Measurements from ENCODE around the gene GPHN.
"Not testable (repeated sequence)": the region's sequence is repeated elsewhere in the genome, so short reads cannot be mapped to it uniquely, and the experiment has no call there.

The GPHN gene

DNA sequence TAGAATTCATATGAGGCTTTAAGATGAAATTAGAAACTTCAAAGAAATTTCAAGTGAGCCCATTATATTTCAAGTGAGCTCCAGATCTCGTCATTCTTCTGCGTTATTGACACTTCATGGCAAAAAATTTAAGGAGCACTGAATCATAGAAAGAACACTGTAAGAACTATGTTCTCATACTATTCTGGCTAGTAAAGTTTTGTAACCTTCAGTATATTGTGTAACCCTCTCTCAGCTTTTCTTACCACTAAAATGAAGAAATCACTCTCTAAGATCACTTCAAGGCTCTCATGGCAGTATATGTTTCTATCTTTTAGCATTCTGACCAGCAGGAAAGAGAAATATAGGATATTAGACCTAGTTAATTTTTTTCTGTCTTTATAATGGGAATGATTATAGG, 6.3 kb downstream of the GPHN start:
- H3K9me3 ChIP-seq (ENCODE audit: control insufficient read depth, insufficient read depth, low read length): no peaks in the 10 kb centered on the region
- H3K9ac ChIP-seq (ENCODE audit: low read depth, low read length): no peak overlapping the region
- H3K4me1 ChIP-seq (ENCODE audit: insufficient read depth, low read length): no peaks in the 10 kb centered on the region
- H3K36me3 ChIP-seq (ENCODE audit: insufficient read depth, low read length): no peaks in the 10 kb centered on the region

DNA sequence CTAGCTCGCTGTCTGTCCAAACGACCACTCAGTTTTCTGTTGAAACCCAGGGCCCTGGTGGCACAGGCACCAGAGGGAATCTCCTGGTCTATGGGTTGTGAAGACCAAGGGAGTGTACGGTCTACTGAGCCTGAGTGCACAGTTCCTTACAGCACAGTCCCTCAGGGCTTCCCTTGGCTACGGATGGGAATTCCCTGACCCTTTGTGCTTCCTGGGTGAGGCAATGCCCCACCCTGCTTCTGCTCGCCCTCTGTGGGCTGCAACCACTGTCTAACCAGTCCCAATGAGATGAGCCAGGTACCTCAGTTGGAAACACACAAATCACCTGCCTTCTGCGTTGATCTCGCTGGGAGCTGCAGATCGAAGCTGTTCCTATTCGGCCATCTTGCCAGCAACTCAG, 22.6 kb downstream of the GPHN start:
- no peaks in the 10 kb centered on the region for H3K36me3 ChIP-seq (ENCODE audit: insufficient read depth, low read length)
- H3K9me3 ChIP-seq (ENCODE audit: control insufficient read depth, insufficient read depth, low read length): no peaks in the 10 kb centered on the region
- no peak overlapping the region for H3K9ac ChIP-seq (ENCODE audit: low read depth, low read length)
- no peaks in the 10 kb centered on the region for H3K4me1 ChIP-seq (ENCODE audit: insufficient read depth, low read length)

DNA sequence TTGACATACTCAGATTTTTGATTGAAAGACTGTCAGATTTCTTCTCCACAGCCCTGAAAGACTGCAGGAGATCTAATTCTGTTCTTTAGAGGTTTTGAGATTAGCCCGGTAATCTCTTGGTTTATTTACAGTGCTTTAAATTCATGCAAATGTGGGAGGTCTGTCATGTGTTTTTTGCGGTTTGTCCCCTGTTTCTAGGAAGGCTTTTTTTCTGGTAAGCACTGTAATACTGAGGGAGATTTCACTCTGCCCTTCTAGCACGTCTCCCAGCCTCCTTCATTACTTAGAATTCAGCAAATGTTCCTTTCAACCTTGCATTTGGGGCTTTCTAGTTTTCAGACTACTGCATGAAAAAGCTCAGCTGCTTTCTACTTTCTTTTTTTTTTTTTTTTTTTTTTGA, 31.1 kb downstream of the GPHN start:
- no peaks in the 10 kb centered on the region for H3K9me3 ChIP-seq (ENCODE audit: control insufficient read depth, insufficient read depth, low read length)

DNA sequence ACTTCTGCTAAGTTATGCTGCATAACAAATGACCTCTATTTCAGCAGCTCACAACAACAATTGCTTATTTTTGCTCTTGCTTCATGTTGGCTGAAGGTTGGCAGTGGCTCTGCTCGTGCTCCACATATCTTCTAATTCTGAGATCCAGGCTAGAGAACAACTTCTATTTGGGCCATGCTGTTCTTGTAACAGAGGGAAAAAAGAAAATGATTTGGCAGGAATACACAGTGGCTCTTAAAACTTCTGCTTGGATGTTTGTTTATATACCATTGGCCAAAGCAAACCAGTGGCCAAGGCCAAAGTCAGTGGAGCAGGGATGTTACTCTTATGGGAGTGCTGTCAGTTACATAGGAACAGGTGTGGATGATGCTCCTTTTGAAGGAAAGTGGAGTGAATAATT, 32.1 kb downstream of the GPHN start:
- no peaks in the 10 kb centered on the region for H3K36me3 ChIP-seq (ENCODE audit: insufficient read depth, low read length)
- H3K9me3 ChIP-seq (ENCODE audit: control insufficient read depth, insufficient read depth, low read length): no peaks in the 10 kb centered on the region
- no peak overlapping the region for H3K9ac ChIP-seq (ENCODE audit: low read depth, low read length)
- H3K4me1 ChIP-seq (ENCODE audit: insufficient read depth, low read length): no peaks in the 10 kb centered on the region

More for the DNA sequence above, 31.1 kb downstream of the GPHN start:
- Histone ChIP-seq H3K4me1 (ENCODE audit: insufficient read depth, low read length) (no peaks in the 10 kb centered on the region), H3K36me3 (ENCODE audit: insufficient read depth, low read length) (no peaks in the 10 kb centered on the region), H3K9ac (ENCODE audit: low read depth, low read length) (no peak overlapping the region)

DNA sequence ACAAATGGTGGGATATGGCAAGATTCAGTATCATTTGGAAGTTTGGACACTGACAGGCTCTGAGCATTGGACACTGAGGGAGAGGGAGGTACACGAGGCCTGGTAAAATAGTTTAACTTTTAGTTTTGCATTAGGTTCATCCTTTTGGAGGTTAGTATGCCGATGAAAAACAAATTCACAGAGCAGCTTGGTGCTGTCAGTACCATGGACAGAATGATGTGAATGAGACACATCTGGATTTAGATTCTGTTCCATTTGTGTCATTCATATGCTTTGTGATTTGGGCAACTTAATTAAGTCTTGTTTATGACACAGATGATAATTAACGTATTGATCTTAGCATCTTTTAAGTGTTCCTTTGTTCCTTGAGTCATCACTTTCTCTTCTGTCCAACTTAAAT, 33.7 kb downstream of the GPHN start:
- Histone ChIP-seq H3K36me3 (ENCODE audit: insufficient read depth, low read length) (no peaks in the 10 kb centered on the region), H3K9ac (ENCODE audit: low read depth, low read length) (no peak overlapping the region), H3K4me1 (ENCODE audit: insufficient read depth, low read length) (no peaks in the 10 kb centered on the region), H3K9me3 (ENCODE audit: control insufficient read depth, insufficient read depth, low read length) (no peaks in the 10 kb centered on the region)

DNA sequence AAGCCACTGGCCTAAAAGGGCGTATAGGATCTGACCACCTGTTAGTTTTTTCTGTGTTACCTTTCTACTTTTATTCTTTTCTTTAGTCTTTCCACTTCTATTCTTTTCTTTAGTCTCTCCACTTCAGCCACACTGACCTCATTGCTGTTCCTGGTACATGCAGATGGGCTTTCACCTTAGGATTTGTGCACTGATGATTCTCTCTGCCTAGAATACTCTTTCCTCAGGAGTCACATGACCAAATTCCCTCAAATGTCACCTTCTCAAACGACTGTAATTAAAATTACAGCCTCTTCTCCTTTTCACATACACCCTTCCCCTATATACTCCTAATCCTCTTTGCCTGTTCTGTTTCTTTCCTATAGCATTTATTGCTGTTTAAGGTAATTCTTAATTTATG, 36.0 kb downstream of the GPHN start:
- Histone ChIP-seq H3K9ac (ENCODE audit: low read depth, low read length) (no peak overlapping the region), H3K9me3 (ENCODE audit: control insufficient read depth, insufficient read depth, low read length) (no peaks in the 10 kb centered on the region), H3K36me3 (ENCODE audit: insufficient read depth, low read length) (no peaks in the 10 kb centered on the region), H3K4me1 (ENCODE audit: insufficient read depth, low read length) (no peaks in the 10 kb centered on the region)

DNA sequence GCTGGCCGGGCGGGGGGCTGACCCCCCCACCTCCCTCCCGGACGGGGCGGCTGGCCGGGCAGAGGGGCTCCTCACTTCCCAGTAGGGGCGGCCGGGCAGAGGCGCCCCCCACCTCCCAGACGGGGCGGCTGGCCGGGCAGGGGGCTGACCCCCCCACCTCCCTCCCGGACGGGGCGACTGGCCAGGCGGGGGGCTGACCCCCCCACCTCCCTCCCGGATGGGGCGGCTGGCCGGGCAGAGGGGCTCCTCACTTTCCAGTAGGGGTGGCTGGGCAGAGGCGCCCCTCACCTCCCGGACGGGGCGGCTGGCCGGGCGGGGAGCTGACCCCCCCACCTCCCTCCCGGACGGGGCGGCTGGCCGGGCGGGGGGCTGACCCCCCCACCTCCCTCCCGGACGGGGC, 37.2 kb downstream of the GPHN start:
- not testable (repeated sequence) for H3K36me3 ChIP-seq (ENCODE audit: insufficient read depth, low read length); H3K9ac ChIP-seq (ENCODE audit: low read depth, low read length); H3K4me1 ChIP-seq (ENCODE audit: insufficient read depth, low read length); H3K9me3 ChIP-seq (ENCODE audit: control insufficient read depth, insufficient read depth, low read length)

DNA sequence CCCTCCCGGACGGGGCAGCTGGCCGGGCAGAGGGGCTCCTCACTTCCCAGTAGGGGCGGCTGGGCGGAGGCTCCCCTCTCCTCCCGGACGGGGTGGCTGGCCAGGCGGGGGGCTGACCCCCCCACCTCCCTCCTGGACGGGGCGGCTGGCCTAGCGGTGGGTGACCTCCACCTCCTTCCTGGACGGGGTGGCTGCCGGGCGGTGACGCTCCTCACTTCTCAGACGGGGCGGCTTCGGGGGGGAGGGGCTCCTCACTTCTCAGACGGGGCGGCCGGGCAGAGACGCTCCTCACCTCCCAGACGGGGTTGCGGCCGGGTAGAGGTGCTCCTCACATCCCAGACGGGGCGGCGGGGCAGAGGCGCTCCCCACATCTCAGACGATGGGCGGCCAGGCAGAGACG, 37.8 kb downstream of the GPHN start:
- not testable (repeated sequence) for H3K4me1 ChIP-seq (ENCODE audit: insufficient read depth, low read length); H3K9me3 ChIP-seq (ENCODE audit: control insufficient read depth, insufficient read depth, low read length); H3K9ac ChIP-seq (ENCODE audit: low read depth, low read length); H3K36me3 ChIP-seq (ENCODE audit: insufficient read depth, low read length)

DNA sequence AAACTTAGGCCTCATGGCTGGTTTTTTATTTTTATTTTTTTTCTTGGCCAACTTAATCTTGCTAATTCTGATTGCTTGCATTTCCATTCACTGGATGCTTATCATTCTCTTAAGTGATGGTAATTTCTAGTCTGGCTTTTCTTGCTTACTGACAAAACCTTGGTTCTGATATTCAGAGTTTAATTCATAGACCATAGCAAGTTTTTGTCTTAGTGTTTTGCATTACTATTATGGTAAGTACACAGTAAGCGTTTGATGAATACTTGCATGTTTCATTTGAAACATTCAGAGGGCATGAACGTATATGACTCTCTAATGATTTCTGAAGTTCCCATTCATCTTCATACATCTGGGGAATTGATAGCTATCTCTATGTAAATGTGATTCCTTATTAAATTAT, 55.8 kb downstream of the GPHN start:
- Histone ChIP-seq H3K4me1 (ENCODE audit: insufficient read depth, low read length) (peaks cover 4% of the 10 kb centered on the region; the same call in 1 of the 2 replicates), H3K36me3 (ENCODE audit: insufficient read depth, low read length) (no peaks in the 10 kb centered on the region), H3K9me3 (ENCODE audit: control insufficient read depth, insufficient read depth, low read length) (peaks cover 3% of the 10 kb centered on the region; the same call in 1 of the 2 replicates), H3K9ac (ENCODE audit: low read depth, low read length) (no peak overlapping the region)

DNA sequence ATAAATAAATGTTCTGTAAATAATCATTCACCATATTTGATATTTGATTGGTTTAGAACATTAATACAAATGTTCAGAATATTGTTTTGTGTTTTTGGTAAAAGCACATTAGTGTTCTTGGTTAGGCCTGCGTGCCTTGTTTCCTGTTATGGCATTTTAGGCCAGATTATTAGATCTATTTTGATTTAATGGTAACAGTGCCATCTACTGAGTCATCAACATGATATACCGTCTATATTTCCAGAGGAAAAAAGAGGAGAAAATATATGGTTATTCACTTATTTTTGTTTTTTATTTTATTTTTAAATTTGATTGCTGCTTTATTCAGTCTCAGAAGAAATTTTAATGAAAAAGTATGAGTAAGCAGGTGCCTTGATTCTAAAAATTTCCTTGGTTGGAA, 60.3 kb downstream of the GPHN start:
- peaks cover 4% of the 10 kb centered on the region; the same call in 1 of the 2 replicates for H3K4me1 ChIP-seq (ENCODE audit: insufficient read depth, low read length)
- no peaks in the 10 kb centered on the region for H3K36me3 ChIP-seq (ENCODE audit: insufficient read depth, low read length)
- no peaks in the 10 kb centered on the region for H3K9me3 ChIP-seq (ENCODE audit: control insufficient read depth, insufficient read depth, low read length)
- H3K9ac ChIP-seq (ENCODE audit: low read depth, low read length): no peak overlapping the region

DNA sequence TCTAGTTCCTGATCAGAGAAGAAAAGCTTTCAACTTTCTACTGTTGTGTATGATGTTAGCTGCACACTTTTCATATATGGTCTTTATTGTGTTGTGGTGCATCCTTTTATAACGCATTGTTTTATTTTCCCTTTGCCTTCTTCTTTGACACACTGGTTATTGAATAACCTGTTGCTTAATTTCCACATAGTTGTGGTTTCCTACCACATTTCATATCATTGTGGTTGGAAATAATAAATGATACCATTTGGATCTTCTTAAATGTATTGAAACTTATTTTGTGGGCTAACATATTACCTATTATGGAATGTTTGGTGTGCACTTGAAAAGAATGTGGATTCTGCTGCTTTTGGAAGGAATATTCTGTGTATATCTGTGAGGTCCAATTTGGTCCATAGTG, 64.9 kb downstream of the GPHN start:
- Histone ChIP-seq H3K36me3 (ENCODE audit: insufficient read depth, low read length) (no peaks in the 10 kb centered on the region), H3K9me3 (ENCODE audit: control insufficient read depth, insufficient read depth, low read length) (peaks cover 7% of the 10 kb centered on the region; the same call in 1 of the 2 replicates), H3K4me1 (ENCODE audit: insufficient read depth, low read length) (no peaks in the 10 kb centered on the region), H3K9ac (ENCODE audit: low read depth, low read length) (no peak overlapping the region)

DNA sequence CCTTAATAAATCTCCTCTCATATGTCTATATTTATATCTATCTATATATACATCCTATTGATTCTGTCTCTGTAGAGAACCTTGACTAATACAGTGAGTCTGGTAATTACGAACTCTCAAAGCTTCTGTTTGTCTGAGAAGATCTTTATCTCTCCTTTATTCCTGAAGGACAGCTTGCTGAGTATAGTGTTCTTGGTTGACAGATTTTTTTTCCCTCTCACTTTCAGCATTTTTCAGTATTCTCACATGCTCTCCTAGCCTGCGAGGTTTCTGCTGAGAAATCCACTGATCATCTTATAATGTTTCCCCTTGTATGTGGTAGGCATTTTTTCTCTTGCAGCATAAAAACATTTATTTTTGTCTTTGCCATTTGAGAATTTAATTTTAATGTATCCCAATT, 67.1 kb downstream of the GPHN start:
- Histone ChIP-seq H3K9me3 (ENCODE audit: control insufficient read depth, insufficient read depth, low read length) (peaks cover 11% of the 10 kb centered on the region; the same call in 1 of the 2 replicates), H3K36me3 (ENCODE audit: insufficient read depth, low read length) (no peaks in the 10 kb centered on the region), H3K4me1 (ENCODE audit: insufficient read depth, low read length) (no peaks in the 10 kb centered on the region), H3K9ac (ENCODE audit: low read depth, low read length) (no peak overlapping the region)

DNA sequence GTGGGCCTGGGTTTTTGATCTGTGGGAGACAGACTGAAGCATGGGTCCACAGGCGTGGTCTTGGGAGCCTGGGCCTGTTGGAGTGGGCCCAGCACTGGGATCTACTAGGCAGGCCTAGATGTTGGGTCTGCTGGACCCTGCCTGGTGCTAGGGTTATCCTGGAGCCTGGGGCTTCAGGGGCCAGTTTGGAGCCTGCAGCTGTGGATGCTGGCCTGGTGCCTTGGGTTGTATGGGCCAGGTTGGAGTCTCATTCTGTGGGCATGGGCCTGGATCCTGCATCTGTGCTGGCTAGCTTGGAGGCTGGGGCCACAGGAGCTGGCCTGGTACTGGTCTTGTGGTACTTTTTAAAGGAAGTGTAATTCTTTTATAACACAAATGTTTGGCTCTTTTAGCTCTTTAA, 68.0 kb downstream of the GPHN start:
- no peaks in the 10 kb centered on the region for H3K36me3 ChIP-seq (ENCODE audit: insufficient read depth, low read length)
- H3K9ac ChIP-seq (ENCODE audit: low read depth, low read length): no peak overlapping the region
- H3K4me1 ChIP-seq (ENCODE audit: insufficient read depth, low read length): no peaks in the 10 kb centered on the region
- H3K9me3 ChIP-seq (ENCODE audit: control insufficient read depth, insufficient read depth, low read length): peaks cover 11% of the 10 kb centered on the region; the same call in 1 of the 2 replicates

DNA sequence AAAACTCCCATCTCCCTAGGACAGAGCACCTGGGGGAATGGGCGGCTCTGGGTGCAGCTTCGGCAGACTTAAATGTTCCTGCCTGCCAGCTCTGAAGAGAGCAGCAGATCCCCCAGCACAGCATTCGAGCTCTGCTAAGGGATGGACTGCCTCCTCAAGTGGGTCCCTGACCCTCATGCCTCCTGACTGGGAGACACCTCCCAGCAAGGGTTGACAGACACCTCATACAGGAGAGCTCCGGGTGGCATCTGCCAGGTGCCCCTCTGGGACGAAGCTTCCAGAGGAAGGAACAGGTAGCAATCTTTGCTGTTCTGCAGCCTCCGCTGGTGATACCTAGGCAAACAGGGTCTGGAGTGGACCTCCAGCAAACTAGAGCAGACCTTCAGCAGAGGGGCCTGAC, 79.8 kb downstream of the GPHN start:
- not testable (repeated sequence) for H3K9ac ChIP-seq (ENCODE audit: low read depth, low read length); H3K9me3 ChIP-seq (ENCODE audit: control insufficient read depth, insufficient read depth, low read length); H3K4me1 ChIP-seq (ENCODE audit: insufficient read depth, low read length); H3K36me3 ChIP-seq (ENCODE audit: insufficient read depth, low read length)

DNA sequence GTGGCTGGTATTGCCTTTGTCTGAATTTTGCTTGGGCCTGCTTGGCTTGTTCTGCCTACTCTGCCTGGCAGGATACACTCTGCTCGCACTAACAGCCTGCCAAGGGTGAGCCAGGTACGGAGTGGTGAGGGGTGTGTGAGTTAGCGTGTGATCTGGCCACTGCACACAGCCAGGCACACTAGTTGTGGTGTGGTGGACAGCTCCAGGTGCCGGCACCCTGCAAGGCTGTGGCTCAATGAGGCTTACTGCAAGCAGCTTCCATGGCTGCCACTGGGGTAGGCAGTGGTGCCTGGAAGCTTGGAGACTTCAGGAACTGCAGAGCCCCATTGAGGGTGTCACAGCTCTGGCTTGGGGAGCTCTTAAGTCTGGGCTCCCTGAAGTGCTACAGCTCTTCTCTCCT, 87.4 kb downstream of the GPHN start:
- Histone ChIP-seq H3K9ac (ENCODE audit: low read depth, low read length) (no peak overlapping the region), H3K9me3 (ENCODE audit: control insufficient read depth, insufficient read depth, low read length) (no peaks in the 10 kb centered on the region), H3K4me1 (ENCODE audit: insufficient read depth, low read length) (no peaks in the 10 kb centered on the region), H3K36me3 (ENCODE audit: insufficient read depth, low read length) (no peaks in the 10 kb centered on the region)
